GM19023 (cell line): ENCODE data around the gene RAI1.
A peak's percentile ranks its signal among the peaks of the same experiment; 100 is the strongest.
"Not testable (repeated sequence)": the region's sequence is repeated elsewhere in the genome, so short reads cannot be mapped to it uniquely, and the experiment has no call there.

Experiments
- ATAC-seq: cut with Tn5 transposase; IDR thresholded peaks from one replicate; pipeline ENCODE4 v1.9.1; 2021; ENCODE audit warnings: mild to moderate bottlenecking, moderate library complexity; ENCODE audit not compliant: unreplicated experiment

RAI1 gene

DNA sequence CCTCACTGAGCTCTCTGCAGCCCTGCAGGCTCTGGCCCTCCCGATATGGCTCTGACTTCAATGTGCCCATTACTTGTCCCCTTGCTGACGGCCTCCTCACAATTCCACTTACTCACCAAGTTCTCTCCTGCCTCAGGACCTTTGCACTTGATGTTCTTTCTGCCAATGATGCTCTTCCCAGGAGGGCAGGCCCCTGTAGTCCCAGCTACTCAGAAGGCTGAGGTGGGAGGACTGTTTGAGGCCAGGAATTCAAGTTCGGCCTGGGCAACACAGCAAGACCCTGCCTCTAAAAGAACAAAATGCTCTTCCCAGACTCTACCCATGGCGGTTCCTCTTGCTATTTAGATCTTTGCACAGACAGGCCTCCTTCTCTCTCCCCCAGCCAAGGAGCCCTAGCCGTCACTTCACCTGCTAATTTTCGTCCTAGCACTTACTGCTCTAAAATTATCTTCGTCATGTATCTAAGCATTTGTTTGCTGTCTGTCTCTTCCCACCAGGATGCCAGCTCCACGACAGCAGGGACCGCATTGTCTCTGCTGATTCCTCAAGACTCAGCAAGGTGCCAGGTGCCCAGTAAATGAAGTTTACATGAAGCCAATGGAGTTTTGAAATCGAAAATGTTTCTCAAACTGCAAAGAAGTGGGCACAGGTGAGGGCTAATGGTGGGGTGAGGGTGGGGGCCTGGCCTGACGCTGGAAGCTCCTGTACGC is 626 bp upstream of the RAI1 start:
- no peak for ATAC-seq

DNA sequence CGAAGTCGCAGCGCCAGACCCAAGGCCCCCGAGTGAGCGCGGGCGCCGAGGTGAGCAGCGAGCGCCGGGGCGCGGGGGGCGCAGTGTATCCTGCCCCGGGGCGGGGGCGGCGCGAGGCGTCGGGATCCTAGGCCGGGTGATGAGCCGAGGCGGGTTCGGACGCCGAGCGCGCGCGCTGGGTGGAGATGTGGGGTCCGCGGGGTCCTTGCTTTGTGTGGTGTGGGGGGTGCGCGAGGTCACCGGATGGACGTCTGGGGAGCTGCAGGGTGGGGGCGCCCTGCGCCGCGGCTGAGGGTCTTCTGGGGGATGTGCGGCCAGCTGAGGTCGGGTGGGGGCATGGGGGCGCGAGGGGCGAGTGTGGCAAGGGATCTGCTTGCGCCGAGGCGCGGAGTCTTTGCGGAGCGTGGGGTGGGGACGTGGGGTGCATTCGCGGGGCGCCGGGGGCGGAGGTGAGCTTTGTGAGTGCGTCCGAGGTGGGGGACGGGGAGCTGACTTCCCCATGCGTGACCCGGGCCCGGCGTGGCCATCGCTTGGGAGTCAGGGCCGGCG is 560 bp downstream of the RAI1 start:
- peak; percentile 20 for ATAC-seq

DNA sequence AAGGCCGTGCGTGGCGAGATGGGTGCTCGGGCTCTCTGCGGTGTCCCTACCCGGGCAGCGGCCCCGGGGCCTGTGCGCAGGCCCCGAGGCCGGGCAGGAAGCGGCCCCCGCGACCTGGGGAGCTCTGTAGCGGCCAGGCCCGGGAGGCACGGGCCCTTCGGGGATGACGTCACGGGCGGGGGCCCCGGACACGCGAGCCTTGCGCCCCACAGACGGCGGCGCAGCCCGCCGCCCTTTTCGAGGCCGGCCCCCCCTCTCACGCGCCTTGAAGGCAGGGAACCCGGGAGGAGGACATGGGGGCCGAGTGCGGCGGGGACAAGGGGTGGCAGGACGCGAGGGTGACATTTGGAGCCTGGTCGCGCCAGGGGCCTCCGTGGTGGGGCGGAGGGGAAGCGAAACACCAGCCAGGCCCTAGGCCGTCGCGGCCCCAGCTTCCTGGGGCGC is 1.1 kb downstream of the RAI1 start:
- ATAC-seq, result peak; percentile 35

DNA sequence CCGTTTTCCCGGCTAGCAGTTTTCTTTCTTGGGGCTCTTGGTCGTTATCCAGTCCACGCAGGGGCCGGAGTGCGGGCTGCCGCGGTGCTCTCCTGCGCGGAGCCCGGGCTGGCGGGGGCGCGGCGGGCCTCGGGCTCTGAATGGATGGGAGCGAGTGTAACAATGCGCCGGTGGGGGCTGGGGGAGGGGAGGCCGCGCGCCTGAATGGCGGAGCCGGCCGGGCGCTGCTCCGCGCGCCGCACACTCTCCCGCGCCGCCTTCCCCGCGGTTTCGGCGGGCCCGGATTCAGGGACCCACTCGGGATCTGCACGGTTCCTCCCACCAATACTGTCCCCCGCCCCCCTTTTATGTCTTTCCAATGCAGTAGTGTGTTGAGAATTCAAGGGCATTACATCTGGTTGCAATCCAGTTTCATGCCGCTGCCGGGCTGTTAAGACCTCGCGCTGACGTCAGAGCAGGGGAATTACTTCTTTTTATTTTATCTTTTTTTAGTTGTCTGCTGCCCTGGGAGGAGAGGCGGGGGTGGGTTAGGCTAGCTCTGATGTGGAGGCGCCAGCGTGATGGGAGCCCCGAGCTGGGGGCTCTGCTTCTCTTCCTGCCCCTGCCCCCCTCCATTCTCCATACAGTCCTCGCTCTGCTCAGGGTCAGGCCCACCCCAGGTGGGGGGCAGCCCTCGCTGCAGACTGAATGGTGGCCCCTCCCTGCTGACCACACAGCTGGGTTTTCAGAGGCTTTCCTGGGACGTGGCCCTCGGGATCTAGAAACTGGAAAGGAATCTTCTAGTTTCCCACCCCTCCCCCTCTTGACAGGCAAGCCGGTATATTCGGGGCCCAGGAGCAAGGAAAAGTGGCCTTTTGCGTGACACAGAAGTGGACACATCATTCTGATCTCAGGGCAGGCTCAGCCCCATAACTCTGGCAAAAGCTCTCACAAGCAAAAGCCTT is 1.8 kb downstream of the RAI1 start:
- peak; percentile 27 for ATAC-seq

DNA sequence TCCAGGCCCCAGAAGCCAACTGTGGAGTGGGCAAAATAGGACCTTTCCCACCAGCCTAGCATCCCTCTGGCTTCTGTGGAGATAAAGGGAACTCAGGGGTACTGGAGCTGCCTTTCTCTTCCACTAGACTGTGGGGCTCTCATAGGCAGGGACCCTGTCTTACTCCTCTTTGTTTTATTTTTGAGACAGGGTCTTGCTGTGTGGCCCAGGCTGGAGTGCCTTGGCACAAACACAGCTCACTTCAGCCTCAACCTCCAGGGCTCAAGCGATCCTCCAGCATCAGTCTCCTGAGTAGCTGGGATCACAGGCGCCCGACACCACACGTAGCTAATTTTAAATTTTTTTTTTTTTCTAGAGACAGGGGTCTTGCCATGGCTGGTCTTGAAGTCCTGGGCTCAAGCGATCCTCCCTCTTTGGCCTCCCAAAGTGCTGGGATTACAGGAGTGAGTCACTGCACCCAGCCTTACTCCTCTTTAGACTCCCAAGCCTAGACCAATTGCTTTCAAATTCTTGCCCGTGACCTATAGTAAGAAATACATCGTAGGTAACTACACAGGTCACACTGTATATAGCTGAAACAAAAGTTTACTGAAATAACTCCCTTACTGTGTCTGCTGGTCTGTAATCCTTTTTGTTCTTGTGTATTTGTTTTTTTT is 2.6 kb downstream of the RAI1 start:
- no peak for ATAC-seq

DNA sequence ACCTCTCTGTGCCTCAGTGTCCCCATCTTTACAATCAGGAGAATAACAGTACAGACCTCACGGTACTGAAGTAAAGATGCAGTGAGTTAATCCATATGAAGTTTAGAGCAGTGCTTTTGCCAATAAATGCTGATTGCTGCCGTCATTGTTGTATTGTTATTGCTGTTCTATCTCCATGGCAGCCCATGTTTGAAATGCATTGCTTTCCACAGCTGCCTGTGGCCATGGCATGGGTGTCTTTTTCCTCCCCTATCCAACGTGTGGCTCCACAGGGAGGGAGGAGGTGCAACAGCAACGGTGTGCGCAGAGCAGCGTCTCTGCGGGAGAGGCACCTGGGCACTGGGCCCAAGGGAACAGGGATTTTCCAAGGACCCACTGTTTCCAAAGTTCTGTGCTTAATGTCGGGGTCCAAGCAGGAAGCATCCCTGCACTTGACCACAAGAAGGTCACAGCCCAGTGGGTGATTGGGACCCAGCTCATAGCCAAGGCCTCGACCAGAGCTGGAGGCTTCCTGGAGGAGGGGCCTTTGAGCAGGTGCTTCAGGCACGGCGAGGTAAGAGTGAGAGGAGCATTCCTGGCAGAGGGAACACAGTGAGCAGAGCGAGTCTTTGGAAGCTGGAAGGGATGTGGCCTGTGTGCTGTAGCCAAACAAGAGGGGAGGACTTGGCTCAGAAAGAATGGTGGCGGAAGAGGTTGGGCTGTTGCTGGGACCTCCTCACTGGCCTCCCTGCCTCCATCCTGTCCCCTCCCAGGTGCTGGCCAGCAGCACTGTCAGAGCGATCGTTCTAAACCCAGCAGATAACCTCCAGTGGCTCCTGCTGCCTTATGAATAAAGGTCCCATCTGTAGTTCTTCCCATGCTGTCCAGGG is 3.9 kb downstream of the RAI1 start:
- ATAC-seq, result no peak

DNA sequence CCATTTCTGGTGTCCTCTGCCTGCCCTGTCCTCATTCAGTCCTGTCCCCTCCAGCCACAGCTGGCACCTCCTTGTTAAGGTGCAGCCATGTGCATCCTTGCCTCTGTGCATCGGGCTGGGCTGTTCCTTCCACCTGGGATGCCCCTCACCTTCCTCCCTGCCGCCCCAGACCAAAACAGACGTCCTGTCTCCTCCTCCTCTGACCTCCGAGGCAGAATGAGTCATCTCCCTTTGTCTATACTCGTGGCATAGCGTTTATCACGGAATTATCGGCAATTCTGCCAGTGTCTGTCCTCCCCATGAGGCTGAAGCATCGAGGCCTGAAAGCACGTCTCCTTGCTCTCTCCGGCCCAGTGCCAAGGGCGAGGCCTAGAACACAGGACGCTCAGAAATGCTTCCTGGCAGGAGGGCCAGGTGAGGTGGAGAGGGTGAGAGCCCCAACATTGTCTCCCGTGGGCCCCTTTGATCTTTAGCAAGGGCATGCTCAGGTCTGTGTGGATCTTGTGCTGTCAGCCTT is 4.6 kb downstream of the RAI1 start:
- ATAC-seq, result no peak

DNA sequence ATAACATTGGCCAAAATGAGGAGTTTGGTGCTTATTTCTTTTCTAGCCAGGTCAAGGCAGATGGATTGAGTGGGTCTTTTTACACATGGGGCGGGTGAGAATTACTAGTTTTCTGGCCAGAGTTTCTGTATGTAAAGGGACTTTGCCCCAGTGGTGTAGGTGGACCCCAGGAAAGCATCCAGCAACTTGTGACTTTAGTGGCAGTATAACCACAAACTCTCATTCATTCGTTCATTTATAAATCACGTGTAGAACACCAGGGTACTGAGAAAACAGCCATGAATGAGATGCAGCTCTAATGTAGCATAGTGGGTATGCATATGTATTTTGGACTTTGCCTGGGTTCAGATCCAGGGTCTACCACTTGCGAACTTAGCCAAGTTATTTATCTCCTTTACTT is 8.1 kb downstream of the RAI1 start:
- no peak for ATAC-seq

DNA sequence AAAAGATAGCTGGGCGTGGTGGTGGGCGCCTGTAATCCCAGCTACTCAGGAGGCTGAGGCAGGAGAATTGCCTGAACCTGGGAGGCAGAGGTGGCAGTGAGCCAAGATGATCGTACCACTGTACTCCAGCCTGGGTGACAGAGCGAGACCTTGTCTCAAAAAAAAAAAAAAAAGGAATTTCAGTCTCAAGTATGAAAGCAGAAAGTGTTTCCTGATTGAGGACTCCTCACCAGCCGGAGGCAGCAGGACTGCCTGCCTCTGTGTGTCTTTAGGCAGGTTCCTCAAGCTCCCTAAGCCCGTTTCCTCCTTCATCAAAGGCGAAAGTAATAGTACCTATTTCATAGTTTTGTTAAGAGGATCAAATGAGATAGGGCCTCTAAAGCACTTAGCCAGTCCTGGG is 9.0 kb downstream of the RAI1 start:
- not testable (repeated sequence) for ATAC-seq

DNA sequence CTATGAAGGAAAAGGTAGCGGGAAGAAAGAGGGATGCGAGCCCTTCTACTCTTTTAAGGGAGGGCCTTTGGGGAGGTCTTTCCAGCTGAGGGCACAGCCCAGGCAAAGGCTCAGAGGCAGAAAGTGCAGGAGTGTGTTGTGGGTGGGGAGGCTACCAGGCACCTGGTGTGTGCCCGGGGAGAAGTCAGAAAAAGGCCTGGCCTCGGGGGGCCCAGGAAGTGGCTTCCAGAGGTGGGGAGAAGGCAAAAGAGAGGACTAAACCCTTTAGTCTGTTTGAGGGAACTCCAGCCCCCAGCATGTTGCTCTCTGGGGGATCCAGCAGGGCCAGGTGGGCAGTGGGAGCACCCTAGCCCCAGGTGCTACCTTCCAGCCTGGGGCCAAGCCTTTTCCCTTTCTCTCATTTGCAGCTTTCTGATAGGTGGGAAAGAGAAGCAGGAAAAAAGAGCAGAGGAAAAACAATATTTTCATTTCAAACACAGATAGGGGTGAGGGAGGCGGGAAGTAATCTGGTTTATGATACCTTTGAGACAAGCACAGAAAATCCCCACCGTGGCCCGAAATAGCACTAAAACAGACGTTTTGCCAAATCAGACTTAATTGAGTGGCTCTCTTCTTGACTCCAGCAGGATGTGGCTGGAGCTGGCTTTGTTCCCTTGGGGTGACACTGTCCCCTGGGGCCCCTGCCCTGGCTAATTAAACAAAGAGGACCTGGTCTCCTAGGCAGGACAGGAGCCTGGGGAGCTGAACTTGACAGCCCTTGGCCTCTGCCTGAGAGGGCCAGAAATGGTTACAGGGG is 10.4 kb downstream of the RAI1 start:
- ATAC-seq, result no peak

DNA sequence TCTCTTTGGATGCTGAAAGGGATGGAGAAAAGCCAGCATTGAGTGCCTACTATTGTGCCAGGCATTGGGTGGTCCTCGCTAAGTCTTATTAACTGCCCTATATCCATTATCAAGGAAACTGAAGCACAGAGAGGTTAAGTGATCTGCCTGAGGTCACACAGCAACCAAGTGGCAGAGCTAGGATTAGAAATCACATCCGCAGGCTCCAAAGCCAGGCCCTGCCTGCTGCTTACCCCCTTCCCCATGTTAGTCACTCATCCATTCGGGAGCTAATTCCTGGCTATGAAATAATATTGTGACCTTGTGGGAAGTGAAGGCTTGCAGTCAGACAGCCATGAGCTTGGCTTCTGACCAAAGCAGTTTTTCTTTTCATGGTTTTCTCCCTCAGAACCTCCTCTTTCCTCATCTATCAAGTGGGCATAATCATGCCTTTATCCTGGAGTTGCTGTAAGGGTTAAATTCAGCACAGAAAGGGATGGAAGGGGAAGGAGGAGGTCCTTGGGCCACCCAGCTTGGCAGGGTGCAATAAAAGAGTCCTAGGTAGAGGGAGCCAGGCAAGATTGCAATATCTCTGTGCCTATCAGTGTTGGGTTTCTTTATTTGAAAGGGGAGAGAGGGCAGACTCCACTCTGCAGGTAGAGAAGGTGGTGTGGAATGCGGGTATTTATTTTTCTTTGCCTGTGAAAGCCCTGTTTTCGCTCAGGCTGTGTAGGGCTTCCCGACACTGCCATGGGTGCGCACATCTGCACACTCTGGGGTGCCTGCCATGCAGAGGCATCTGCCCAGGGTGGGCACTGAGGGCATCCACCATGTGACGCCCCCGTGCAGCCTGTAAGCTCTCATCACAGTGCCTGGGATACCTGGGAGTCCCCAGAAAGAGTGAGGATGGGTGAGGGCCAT is 11.3 kb downstream of the RAI1 start:
- ATAC-seq, result no peak

DNA sequence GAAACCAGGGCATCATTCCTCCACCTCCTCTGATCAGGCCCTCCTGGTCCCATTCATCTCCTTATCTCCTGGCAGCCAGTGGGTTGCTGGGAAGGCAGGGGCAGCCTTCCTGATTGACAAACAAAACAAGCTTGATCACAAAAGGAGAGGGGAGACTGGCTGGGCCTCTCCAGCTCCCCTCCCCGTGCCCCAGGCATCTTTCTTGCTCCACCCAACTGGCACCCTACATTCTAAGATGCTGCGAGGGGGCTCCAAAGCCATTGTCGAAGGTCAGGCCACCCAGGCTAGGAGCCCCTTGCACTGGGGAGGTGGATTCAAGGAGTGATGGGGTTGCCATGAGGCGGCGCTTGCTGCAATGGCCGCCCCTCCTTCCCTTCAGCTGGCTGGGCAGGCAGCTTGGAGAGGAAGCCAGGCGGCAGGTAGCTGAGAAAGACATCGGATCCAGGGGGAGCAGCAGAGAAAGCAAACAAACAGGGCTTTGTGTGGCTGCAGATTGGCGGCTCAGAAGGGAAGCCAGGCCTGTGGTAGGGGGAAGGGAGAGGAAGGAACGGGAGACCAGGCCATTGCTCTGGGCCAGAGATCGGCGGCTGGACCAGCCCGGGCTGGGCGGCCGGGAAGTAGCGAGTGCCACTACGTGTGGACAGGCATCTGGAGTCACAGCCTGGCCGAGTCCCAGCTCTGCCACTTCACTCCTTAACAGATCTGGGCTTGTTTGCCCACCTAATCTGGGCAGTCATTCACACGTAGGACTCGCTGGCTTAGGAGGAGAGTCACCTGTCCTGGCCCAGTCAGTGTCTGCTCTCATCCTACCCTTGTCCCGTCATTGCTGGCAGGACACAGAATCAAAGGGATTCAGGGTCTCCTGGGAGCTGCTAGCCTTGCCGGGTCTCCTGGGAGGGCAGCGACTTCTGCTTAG is 12.3 kb downstream of the RAI1 start:
- ATAC-seq, result no peak

DNA sequence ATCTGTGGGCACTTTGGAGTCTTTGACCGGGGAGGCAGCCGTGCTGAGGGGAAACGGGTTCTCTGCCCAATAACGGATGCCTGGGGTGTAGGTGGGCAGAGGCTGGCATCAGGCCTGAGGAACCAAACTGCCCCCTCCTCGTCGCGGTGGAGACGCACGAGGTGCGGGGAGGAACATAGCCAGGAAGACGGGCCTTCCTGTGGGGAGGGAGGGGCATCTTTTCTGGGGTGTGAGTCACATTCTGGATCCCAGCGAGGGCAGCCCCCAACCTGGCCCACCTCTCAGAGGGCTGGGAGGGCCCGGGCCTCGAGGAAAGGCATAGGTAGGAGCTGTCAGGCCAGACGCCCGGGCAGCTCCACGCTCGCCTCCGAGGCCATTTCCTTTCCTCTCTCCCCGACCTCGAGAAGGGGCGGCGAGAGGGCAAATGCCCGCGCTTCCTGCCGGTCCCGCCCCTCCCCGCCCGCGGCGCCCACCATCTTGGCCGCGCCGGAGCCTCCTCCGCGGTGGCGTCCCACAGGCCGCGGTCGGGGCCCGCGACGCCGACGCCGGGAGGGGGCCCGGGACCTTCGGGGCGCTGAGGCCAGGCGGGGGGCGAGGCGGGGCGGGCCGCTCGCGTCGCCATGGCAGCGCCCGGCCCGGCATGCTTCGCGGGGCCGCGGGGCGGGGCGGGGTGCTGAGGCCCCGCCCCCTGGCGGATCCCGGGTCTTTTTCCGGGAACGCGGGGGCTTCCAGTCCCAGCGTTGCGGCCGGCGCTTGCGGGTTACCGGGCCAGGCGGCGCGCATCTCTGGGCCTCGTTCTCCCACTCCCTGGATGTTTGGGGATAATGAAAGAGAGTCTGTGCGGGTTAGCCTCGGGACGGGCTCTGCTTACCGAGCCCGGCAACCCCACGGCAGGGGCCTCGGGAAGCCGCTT is 13.2 kb downstream of the RAI1 start:
- peak; percentile 59 for ATAC-seq

DNA sequence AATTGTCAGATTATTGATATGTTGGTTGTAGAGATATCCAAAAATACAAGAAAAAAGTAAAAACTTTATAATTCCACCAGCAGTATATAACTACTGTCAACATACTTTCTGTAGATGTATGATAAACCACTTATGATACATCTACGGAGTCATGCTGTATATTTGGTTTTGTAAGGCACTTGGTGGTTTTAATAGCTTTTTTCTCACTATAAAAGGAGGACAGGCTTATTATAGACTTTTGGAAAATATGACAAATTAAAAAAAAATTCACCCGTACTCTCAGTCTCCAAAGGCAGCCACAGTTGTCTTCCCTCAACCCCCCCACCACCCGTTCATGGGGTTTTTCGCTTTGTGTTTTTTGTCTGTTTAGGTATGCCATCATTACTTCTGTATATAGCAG is 14.8 kb downstream of the RAI1 start:
- ATAC-seq, result no peak

DNA sequence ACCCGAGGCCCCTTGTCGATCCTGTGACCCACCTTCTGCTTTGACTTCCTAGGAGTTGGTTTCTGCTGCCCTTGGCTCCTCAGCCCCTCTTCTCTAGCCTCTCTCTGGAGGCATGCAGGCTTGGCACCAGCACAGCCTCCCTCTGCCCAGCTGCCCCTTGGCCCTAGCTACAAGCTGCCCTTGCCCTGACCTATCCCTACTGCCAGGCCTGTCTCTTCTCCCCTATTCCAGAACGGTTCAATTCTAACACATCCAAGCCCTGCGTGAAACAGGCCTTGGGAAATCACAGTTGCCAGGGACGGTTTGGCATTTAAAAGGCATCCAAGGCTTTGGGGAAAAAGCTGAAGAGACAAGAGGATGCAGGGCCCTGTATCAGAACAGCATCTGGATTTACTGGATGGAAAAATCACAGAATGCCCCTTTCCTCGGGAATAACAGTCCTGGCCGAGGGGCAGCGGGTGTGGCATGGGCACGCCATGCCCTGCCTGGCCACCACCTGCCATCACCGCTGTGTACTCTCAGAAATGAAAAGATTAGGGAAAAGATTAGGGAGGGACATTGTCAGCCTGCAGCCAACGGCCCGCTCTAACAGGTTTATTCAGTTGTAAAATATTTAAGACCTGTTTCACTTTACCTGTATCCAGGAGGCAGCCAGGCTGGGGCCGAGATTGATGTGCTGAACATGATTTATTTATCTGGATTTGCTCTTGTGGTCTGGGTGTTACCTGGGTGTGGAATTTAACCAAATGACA is 15.8 kb downstream of the RAI1 start:
- no peak for ATAC-seq
